SU-DHL-6 (cell line): ENCODE results near the gene LMBRD2.

ENCODE experiments used
- H2AFZ ChIP-seq: fragments of 200-600 bp; sonication (generic); 2 replicates; pipeline ENCODE4 v1.6.1; 2014; ENCODE audit warnings: low read depth, mild to moderate bottlenecking, moderate library complexity, mixed read lengths, antibody characterized with exemption, low read length; ENCODE audit not compliant: severe bottlenecking
- H3F3A ChIP-seq: fragments of 200-600 bp; shearing (Covaris generic); 2 replicates; pipeline ENCODE4 v1.6.0; 2016; ENCODE audit warnings: antibody characterized with exemption, mild to moderate bottlenecking; ENCODE audit not compliant: insufficient read depth
- H3K27ac ChIP-seq: fragments of 200-600 bp; sonication (generic); 2 replicates; pipeline ENCODE4 v1.5.1; 2016; ENCODE audit warnings: low read depth, mild to moderate bottlenecking, low read length, moderate library complexity, mixed read lengths
- H3K27me3 ChIP-seq: fragments of 200-600 bp; sonication (generic), shearing (Covaris generic); 2 replicates; pipeline ENCODE4 v1.6.0; 2014; ENCODE audit warnings: mild to moderate bottlenecking, low read length
- H3K36me3 ChIP-seq: fragments of 200-600 bp; sonication (generic); 2 replicates; pipeline ENCODE4 v1.6.1; 2014; ENCODE audit warnings: mild to moderate bottlenecking, low read length, mixed read lengths
- H3K4me2 ChIP-seq: fragments of 300-600, 200-600 bp; shearing (Covaris generic), sonication (generic); 2 replicates; pipeline ENCODE4 v1.6.0; 2014; ENCODE audit warnings: low read length, low read depth, mild to moderate bottlenecking; ENCODE audit not compliant: poor library complexity, severe bottlenecking
- H3K4me3 ChIP-seq: fragments of 200-600 bp; sonication (generic); 2 replicates; pipeline ENCODE4 v1.5.1; 2014; ENCODE audit warnings: antibody characterized with exemption, low read length, mild to moderate bottlenecking, mixed read lengths; ENCODE audit not compliant: insufficient read depth, poor library complexity, severe bottlenecking
- H3K79me2 ChIP-seq: fragments of 200-600 bp; sonication (generic); 2 replicates; pipeline ENCODE4 v1.6.1; 2014; ENCODE audit warnings: mild to moderate bottlenecking, low read length, moderate library complexity; ENCODE audit not compliant: insufficient read depth
- H3K9ac ChIP-seq: fragments of 200-600 bp; sonication (generic); 2 replicates; pipeline ENCODE4 v1.7.0; 2014; ENCODE audit warnings: mild to moderate bottlenecking, low read length
- H3K9me2 ChIP-seq: fragments of 200-600 bp; sonication (generic); replicated peaks from 2 replicates; pipeline ENCODE4 v1.6.1; 2014; ENCODE audit warnings: low read length; ENCODE audit not compliant: insufficient read depth
- H3K9me3 ChIP-seq: fragments of 200-600 bp; sonication (generic); 2 replicates; pipeline ENCODE4 v1.6.1; 2014; ENCODE audit warnings: low read length, mixed read lengths; ENCODE audit not compliant: insufficient read depth
- H4K20me1 ChIP-seq: fragments of 200-600 bp; sonication (generic); 2 replicates; pipeline ENCODE4 v1.6.1; 2014; ENCODE audit warnings: low read depth, mild to moderate bottlenecking, antibody characterized with exemption, low read length, moderate library complexity, mixed read lengths
- CTCF ChIP-seq: fragments of 200-600 bp; sonication (generic); IDR thresholded peaks from one replicate; pipeline ENCODE4 v1.5.1; 2017; ENCODE audit warnings: antibody characterized with exemption, mild to moderate bottlenecking, low read length, moderate library complexity; ENCODE audit not compliant: insufficient read depth, poor library complexity, severe bottlenecking
- EZH2phosphoT487 ChIP-seq: fragments of 200-600 bp; sonication (generic), shearing (Covaris generic); conservative IDR thresholded peaks from 2 replicates; pipeline ENCODE4 v1.6.1; 2018; ENCODE audit warnings: mild to moderate bottlenecking, antibody characterized with exemption, low read length, moderate library complexity, mixed read lengths

The LMBRD2 gene

GRCh38 chr5:36177715-36178523 lies 26.2 kb upstream of the LMBRD2 start:
- H2AFZ ChIP-seq: no peak overlapping the region
- H3K27me3 ChIP-seq: no peaks in the 10 kb centered on the region
- H3K9ac ChIP-seq: no peak overlapping the region
- no peaks in the 10 kb centered on the region for H3K9me3 ChIP-seq
- no peak overlapping the region for H3K27ac ChIP-seq
- no peaks in the 10 kb centered on the region for H4K20me1 ChIP-seq
- H3F3A ChIP-seq: 0 out of 2 replicates have a peak, but pooled peaks cover 7% of the 10 kb centered on the region
- no peak overlapping the region for H3K4me3 ChIP-seq
- H3K79me2 ChIP-seq: no peaks in the 10 kb centered on the region; the same call in 1 of the 2 replicates
- H3K9me2 ChIP-seq: no peaks in the 10 kb centered on the region
- H3K4me2 ChIP-seq: no peak overlapping the region
- peaks cover 68% of the 10 kb centered on the region for H3K36me3 ChIP-seq
- TF ChIP-seq EZH2phosphoT487: no peak
- peak; percentile 10 for TF ChIP-seq CTCF

- H2AFZ ChIP-seq: no peak overlapping the region
- H3K9me2 ChIP-seq: no peaks in the 10 kb centered on the region
- no peak overlapping the region for H3K27ac ChIP-seq
- H3F3A ChIP-seq: 0 out of 2 replicates have a peak, but pooled peaks cover 7% of the 10 kb centered on the region
- H4K20me1 ChIP-seq: no peaks in the 10 kb centered on the region
- H3K4me3 ChIP-seq: no peak overlapping the region
- H3K9ac ChIP-seq: no peak overlapping the region
- TF ChIP-seq CTCF: no peak
- TF ChIP-seq EZH2phosphoT487: no peak
- no peaks in the 10 kb centered on the region; the same call in 1 of the 2 replicates for H3K79me2 ChIP-seq
- H3K27me3 ChIP-seq: no peaks in the 10 kb centered on the region
- no peaks in the 10 kb centered on the region for H3K9me3 ChIP-seq
- peaks cover 71% of the 10 kb centered on the region for H3K36me3 ChIP-seq
- no peak overlapping the region for H3K4me2 ChIP-seq
Observed at GRCh38 chr5:36177154-36177553, 25.5 kb upstream of the LMBRD2 start.

GRCh38 chr5:36175043-36175442 lies 23.4 kb upstream of the LMBRD2 start:
- no peak overlapping the region for H3K4me2 ChIP-seq
- H3K79me2 ChIP-seq: no peaks in the 10 kb centered on the region; the same call in 1 of the 2 replicates

More at GRCh38 chr5:36175043-36175442, 23.4 kb upstream of the LMBRD2 start:
- H3K9me3 ChIP-seq: no peaks in the 10 kb centered on the region
- no peak overlapping the region for H3K4me3 ChIP-seq
- H3K9me2 ChIP-seq: no peaks in the 10 kb centered on the region
- no peaks in the 10 kb centered on the region for H3K27me3 ChIP-seq
- no peak overlapping the region for H2AFZ ChIP-seq
- H3K36me3 ChIP-seq: peaks cover 65% of the 10 kb centered on the region
- 0 out of 2 replicates have a peak, but pooled peaks cover 7% of the 10 kb centered on the region for H3F3A ChIP-seq
- no peak overlapping the region for H3K9ac ChIP-seq
- no peak overlapping the region for H3K27ac ChIP-seq
- no peak for TF ChIP-seq CTCF
- no peaks in the 10 kb centered on the region for H4K20me1 ChIP-seq
